ENCODE results near the gene KIF3C.

GRCh38 chr2:25877431-25878360 lies 104.6 kb downstream of the KIF3C start:
- TF ChIP-seq, protein P1, sequence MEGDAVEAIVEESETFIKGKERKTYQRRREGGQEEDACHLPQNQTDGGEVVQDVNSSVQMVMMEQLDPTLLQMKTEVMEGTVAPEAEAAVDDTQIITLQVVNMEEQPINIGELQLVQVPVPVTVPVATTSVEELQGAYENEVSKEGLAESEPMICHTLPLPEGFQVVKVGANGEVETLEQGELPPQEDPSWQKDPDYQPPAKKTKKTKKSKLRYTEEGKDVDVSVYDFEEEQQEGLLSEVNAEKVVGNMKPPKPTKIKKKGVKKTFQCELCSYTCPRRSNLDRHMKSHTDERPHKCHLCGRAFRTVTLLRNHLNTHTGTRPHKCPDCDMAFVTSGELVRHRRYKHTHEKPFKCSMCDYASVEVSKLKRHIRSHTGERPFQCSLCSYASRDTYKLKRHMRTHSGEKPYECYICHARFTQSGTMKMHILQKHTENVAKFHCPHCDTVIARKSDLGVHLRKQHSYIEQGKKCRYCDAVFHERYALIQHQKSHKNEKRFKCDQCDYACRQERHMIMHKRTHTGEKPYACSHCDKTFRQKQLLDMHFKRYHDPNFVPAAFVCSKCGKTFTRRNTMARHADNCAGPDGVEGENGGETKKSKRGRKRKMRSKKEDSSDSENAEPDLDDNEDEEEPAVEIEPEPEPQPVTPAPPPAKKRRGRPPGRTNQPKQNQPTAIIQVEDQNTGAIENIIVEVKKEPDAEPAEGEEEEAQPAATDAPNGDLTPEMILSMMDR (IDR thresholded peaks at IDR 0.05), result no peak
- TF ChIP-seq POLR2A (IDR thresholded peaks at IDR 0.05), result no peak
